ENCODE results near the gene ZNF687.

GRCh38 chr1:151277249-151277648 is 4.8 kb upstream of the ZNF687 start:
- no peak for TF ChIP-seq POLR2A (IDR thresholded peaks at IDR 0.05)
- no peak for TF ChIP-seq POLR2AphosphoS5 (IDR thresholded peaks at IDR 0.05)
- no peak for TF ChIP-seq CTCF (IDR thresholded peaks at IDR 0.05)
- TF ChIP-seq EP300 (IDR thresholded peaks at IDR 0.05): no peak
